ENCODE data around the gene THADA. TPM values are rescaled to one million over a fixed set of nuclear protein-coding genes. Genes with fewer than 3 reads are reported as not detected.
"Not testable (repeated sequence)": the region's sequence is repeated elsewhere in the genome, so short reads cannot be mapped to it uniquely, and the experiment has no call there.

Gene THADA
- total and polyA plus RNA-seq, 12 donors, result 7.5 to 18.0 (median 15.2) TPM

DNA sequence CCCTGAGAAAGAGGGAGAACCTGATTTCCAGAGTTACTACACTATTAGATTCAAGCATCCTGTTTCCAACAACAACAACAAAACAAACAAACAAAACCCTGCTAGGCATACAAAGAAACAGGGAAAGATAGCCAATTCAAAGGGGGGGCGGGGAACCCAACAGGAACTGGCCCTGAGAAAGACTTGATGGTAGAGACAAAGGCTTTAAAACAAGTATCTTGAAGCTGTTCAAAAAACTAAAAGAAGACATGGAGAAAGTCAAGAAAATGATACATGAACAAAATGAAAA, 147.1 kb downstream of the THADA start:
- ATAC-seq (no peak), DNase-seq (no peak)
- peaks cover 0 to 9% (median 0%) of the 10 kb centered on the region in 11 donors for H3K9me3 ChIP-seq
- WGBS, 2 donors, result 92 to 94% methylated on average over 1 of the region's 1 CpG
- intact Hi-C loops (cut with DNase I), result no loop called here
- peaks cover 0 to 65% (median 9%) of the 10 kb centered on the region in 9 donors for H3K4me1 ChIP-seq
- no peak overlapping the region for H3K4me3 ChIP-seq
- peaks cover 0 to 4% (median 0%) of the 10 kb centered on the region in 9 donors for H3K36me3 ChIP-seq
- no peak overlapping the region for H3K27ac ChIP-seq
- no peaks in the 10 kb centered on the region for H3K27me3 ChIP-seq
- TF ChIP-seq, protein P1, sequence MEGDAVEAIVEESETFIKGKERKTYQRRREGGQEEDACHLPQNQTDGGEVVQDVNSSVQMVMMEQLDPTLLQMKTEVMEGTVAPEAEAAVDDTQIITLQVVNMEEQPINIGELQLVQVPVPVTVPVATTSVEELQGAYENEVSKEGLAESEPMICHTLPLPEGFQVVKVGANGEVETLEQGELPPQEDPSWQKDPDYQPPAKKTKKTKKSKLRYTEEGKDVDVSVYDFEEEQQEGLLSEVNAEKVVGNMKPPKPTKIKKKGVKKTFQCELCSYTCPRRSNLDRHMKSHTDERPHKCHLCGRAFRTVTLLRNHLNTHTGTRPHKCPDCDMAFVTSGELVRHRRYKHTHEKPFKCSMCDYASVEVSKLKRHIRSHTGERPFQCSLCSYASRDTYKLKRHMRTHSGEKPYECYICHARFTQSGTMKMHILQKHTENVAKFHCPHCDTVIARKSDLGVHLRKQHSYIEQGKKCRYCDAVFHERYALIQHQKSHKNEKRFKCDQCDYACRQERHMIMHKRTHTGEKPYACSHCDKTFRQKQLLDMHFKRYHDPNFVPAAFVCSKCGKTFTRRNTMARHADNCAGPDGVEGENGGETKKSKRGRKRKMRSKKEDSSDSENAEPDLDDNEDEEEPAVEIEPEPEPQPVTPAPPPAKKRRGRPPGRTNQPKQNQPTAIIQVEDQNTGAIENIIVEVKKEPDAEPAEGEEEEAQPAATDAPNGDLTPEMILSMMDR (IDR thresholded peaks at IDR 0.05), result no peak

DNA sequence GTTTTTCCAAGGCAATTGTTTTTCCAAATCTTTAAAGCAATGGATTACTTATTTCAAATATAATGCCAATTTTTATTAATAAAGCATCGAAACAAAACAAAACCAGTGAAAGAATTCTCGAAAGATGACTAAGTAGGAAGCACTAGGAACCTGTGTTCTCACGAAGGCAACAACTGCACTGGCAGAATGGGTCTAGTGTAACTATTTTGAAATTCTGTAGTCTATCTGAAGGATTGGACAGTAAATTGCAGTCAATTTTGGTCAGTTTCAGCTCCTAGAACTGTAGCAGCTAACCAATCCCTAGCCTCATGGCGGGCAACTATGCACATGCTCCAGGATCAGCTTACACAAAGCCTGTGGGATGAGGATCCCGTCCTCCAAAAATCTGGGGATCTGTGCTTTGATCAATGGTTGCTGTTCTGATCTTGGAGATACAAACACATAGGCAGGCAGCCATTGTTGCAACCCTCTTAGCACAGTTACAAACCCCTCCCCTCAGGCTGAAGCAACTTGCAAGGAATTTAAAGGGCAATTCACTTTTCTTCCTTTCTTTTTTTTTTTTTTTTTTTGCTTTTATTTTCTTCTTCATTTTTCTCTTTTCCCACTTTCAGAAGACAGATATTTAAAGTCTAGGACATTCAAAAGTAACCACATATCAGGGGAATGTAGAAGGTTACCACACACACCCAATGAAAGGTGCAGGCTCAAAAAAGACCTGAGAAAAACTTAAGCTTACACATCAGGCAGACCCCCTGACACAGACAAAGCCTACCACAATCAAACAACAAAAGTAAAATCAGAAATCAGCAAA, 147.6 kb downstream of the THADA start:
- no peak for DNase-seq
- peaks cover 0 to 9% (median 0%) of the 10 kb centered on the region in 11 donors for H3K9me3 ChIP-seq
- TF ChIP-seq, protein P1 (IDR thresholded peaks at IDR 0.05), result no peak
- no peak overlapping the region for H3K4me3 ChIP-seq
- peaks cover 0 to 61% (median 9%) of the 10 kb centered on the region in 9 donors for H3K4me1 ChIP-seq
- WGBS, 2 donors, result 97 to 99% methylated on average over 5 of the region's 5 CpGs
- ATAC-seq, result no peak
- intact Hi-C loops (cut with DNase I), result no loop called here
- no peak overlapping the region for H3K27ac ChIP-seq
- no peaks in the 10 kb centered on the region for H3K27me3 ChIP-seq
- H3K36me3 ChIP-seq, result peaks cover 0 to 4% (median 0%) of the 10 kb centered on the region in 9 donors

DNA sequence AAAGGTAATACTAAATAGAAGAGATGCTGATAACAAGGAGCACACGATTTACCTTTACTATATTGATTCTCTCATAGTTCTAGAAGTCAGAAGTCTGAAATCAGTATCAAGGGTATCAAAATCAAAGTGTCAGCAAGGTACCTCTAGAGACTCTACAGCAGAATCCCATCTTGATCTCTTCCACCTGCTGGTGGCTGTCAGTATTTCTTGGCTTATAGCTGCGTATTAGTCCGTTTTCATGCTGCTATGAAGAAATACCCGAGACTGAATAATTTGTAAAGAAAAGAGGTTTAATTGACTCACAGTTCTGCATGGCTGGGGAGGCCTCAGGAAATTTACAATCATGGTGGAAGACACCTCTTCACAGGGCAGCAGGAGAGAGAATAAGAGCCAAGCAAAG, 149.1 kb downstream of the THADA start:
- DNase-seq; H3K27ac ChIP-seq; ATAC-seq; H3K36me3 ChIP-seq; H3K27me3 ChIP-seq; H3K9me3 ChIP-seq; H3K4me3 ChIP-seq; intact Hi-C loops (cut with DNase I): not testable (repeated sequence)
- 97% methylated on average over 4 of the region's 4 CpGs for WGBS, 2 donors
- peaks cover 0 to 50% (median 9%) of the 10 kb centered on the region in 9 donors for H3K4me1 ChIP-seq

DNA sequence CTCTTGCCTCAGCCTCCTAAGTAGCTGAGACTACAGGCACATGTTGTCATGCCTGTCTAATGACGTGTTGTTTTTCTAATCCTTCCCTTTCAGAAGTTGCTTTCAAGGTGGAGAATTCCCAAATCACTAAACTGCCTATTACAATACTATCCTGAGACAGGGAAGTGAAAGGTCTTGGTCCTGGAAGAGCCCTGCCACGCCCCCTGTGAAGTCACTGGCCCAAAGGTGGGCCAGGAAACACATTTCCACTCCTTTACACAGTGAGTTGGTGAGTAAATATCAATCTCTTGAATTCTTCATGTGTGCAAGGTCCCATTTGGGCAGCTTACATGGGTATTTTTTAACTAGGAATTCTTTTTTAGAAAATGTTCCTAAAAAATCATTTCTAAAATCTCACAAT, 150.1 kb downstream of the THADA start:
- Histone ChIP-seq H3K27me3 (no peaks in the 10 kb centered on the region), H3K4me3 (no peak overlapping the region), H3K4me1 (peaks cover 0 to 40% (median 5%) of the 10 kb centered on the region in 9 donors), H3K27ac (peak overlapping the region in 6 of 10 donors; percentile 12 to 67 (median 44)), H3K36me3 (peaks cover 0 to 4% (median 0%) of the 10 kb centered on the region in 9 donors), H3K9me3 (peaks cover 0 to 7% (median 0%) of the 10 kb centered on the region in 11 donors)
- TF ChIP-seq, protein P1 (IDR thresholded peaks at IDR 0.05), result no peak
- 97 to 98% methylated on average over 2 of the region's 2 CpGs for WGBS, 2 donors
- DNase-seq (no peak), ATAC-seq (peak in 1 of 8 donors; percentile 11)
- intact Hi-C loops (cut with DNase I), result no loop called here

Data from heart right ventricle (tissue), 16 donors.